Central memory CD4-positive, alpha-beta T cell (primary cell): Measurements from ENCODE around the gene TMC4.
"Not testable (repeated sequence)": the region's sequence is repeated elsewhere in the genome, so short reads cannot be mapped to it uniquely, and the experiment has no call there.

Experiments
- DNase-seq: peaks from one replicate; pipeline ENCODE4 v3.0.0; 2022

Gene TMC4

GRCh38 chr19:54178581-54179261 is 5.8 kb upstream of the TMC4 start:
- peak; percentile 37 for DNase-seq

- no peak for DNase-seq
Observed at GRCh38 chr19:54173951-54174834, 1.2 kb upstream of the TMC4 start.

GRCh38 chr19:54173359-54173699 is 369 bp upstream of the TMC4 start:
- DNase-seq, result no peak

- not testable (repeated sequence) for DNase-seq
Observed at GRCh38 chr19:54171736-54172431, 1.1 kb downstream of the TMC4 start.

- no peak for DNase-seq
Observed at GRCh38 chr19:54169149-54169740, 3.7 kb downstream of the TMC4 start.

GRCh38 chr19:54168174-54168917 is 4.6 kb downstream of the TMC4 start:
- DNase-seq, result peak; percentile 75

GRCh38 chr19:54165222-54165621 is 7.7 kb downstream of the TMC4 start:
- DNase-seq, result no peak

GRCh38 chr19:54164369-54165068 is 8.4 kb downstream of the TMC4 start:
- DNase-seq, result peak; percentile 66

GRCh38 chr19:54162884-54163283 is 10.1 kb downstream of the TMC4 start:
- DNase-seq, result no peak

GRCh38 chr19:54162241-54162805 is 10.6 kb downstream of the TMC4 start:
- peak; percentile 80 for DNase-seq

- DNase-seq, result no peak
Observed at GRCh38 chr19:54160854-54161253, 12.1 kb downstream of the TMC4 start.

- DNase-seq, result no peak
Observed at GRCh38 chr19:54160182-54160811, 12.7 kb downstream of the TMC4 start.

- peak; percentile 100 for DNase-seq
Observed at GRCh38 chr19:54159352-54160181, 13.4 kb downstream of the TMC4 start, which contains the start of gene LENG1. Gene LENG1, minus strand, starts transcription at chr19:54159721. Its CDS starts 26 bp downstream, at chr19:54159695.

- DNase-seq, result no peak
Observed at GRCh38 chr19:54158812-54159351, 14.1 kb downstream of the TMC4 start.

GRCh38 chr19:54156953-54157352 is 16.0 kb downstream of the TMC4 start:
- no peak for DNase-seq

GRCh38 chr19:54156490-54156889 is 16.5 kb downstream of the TMC4 start:
- no peak for DNase-seq

GRCh38 chr19:54155694-54156093 is 17.3 kb downstream of the TMC4 start:
- DNase-seq, result no peak

- DNase-seq, result peak; percentile 57
Observed at GRCh38 chr19:54154603-54155345, 18.2 kb downstream of the TMC4 start.
